GM12873 (cell line): ENCODE measurements around the gene TUT7.

Experiments used
- CTCF ChIP-seq: IDR thresholded peaks from 2 replicates; pipeline ENCODE4 v1.5.1; 2012; ENCODE audit warnings: low read depth, mild to moderate bottlenecking, moderate library complexity, low read length, control low read depth; ENCODE audit not compliant: insufficient read depth; ENCODE audit errors: missing control alignments

Gene TUT7

GRCh38 chr9:86352440-86353077 lies 1.7 kb downstream of the TUT7 start:
- TF ChIP-seq CTCF, result no peak

- TF ChIP-seq CTCF, result no peak
Observed at GRCh38 chr9:86351880-86352279, 2.3 kb downstream of the TUT7 start.

GRCh38 chr9:86350006-86350760 lies 4.0 kb downstream of the TUT7 start:
- no peak for TF ChIP-seq CTCF

- no peak for TF ChIP-seq CTCF
Observed at GRCh38 chr9:86349271-86349670, 4.9 kb downstream of the TUT7 start.

- no peak for TF ChIP-seq CTCF
Observed at GRCh38 chr9:86347991-86348390, 6.2 kb downstream of the TUT7 start.

- no peak for TF ChIP-seq CTCF
Observed at GRCh38 chr9:86344818-86345217, 9.4 kb downstream of the TUT7 start.

GRCh38 chr9:86342269-86342668 lies 11.9 kb downstream of the TUT7 start:
- TF ChIP-seq CTCF, result no peak
